VCaP (cell line): Measurements from ENCODE around the gene NIM1K.

Experiments
- H3K27ac ChIP-seq: fragments of 450-650 bp; 2 replicates; pipeline ENCODE4 v1.5.1; 2017
- TF ChIP-seq, protein P1 (sequence below): fragments of 450-650 bp; conservative IDR thresholded peaks from 2 replicates; pipeline ENCODE4 v1.5.1; 2017; ENCODE audit warnings: mild to moderate bottlenecking, moderate library complexity

The NIM1K gene

GRCh38 chr5:43213951-43214350, 21.9 kb downstream of the NIM1K start:
- TF ChIP-seq, protein P1, sequence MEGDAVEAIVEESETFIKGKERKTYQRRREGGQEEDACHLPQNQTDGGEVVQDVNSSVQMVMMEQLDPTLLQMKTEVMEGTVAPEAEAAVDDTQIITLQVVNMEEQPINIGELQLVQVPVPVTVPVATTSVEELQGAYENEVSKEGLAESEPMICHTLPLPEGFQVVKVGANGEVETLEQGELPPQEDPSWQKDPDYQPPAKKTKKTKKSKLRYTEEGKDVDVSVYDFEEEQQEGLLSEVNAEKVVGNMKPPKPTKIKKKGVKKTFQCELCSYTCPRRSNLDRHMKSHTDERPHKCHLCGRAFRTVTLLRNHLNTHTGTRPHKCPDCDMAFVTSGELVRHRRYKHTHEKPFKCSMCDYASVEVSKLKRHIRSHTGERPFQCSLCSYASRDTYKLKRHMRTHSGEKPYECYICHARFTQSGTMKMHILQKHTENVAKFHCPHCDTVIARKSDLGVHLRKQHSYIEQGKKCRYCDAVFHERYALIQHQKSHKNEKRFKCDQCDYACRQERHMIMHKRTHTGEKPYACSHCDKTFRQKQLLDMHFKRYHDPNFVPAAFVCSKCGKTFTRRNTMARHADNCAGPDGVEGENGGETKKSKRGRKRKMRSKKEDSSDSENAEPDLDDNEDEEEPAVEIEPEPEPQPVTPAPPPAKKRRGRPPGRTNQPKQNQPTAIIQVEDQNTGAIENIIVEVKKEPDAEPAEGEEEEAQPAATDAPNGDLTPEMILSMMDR: no peak
- H3K27ac ChIP-seq: no peak overlapping the region

GRCh38 chr5:43215073-43215631, 23.1 kb downstream of the NIM1K start:
- TF ChIP-seq, protein P1: no peak
- H3K27ac ChIP-seq: no peak overlapping the region

GRCh38 chr5:43216941-43217340, 24.9 kb downstream of the NIM1K start:
- TF ChIP-seq, protein P1: no peak
- no peak overlapping the region for H3K27ac ChIP-seq

- TF ChIP-seq, protein P1: no peak
- H3K27ac ChIP-seq: no peak overlapping the region
Measured at GRCh38 chr5:43219120-43219519, 27.1 kb downstream of the NIM1K start.

- H3K27ac ChIP-seq: no peak overlapping the region
- TF ChIP-seq, protein P1: no peak
Measured at GRCh38 chr5:43221502-43221901, 29.5 kb downstream of the NIM1K start.

GRCh38 chr5:43225649-43226245, 33.7 kb downstream of the NIM1K start:
- H3K27ac ChIP-seq: no peak overlapping the region
- TF ChIP-seq, protein P1: no peak

- H3K27ac ChIP-seq: no peak overlapping the region
- TF ChIP-seq, protein P1: peak; percentile 65
Measured at GRCh38 chr5:43227655-43228054, 35.6 kb downstream of the NIM1K start.
